CMK (cell line): Measurements from ENCODE around the gene ARHGAP26.
"Not testable (repeated sequence)": the region's sequence is repeated elsewhere in the genome, so short reads cannot be mapped to it uniquely, and the experiment has no call there.

Experiments used
- DNase-seq: peaks from one replicate; pipeline ENCODE4 v3.0.0-alpha.2; 2010; ENCODE audit warnings: low read depth

ARHGAP26 gene

GRCh38 chr5:142931896-142932686 is 161.9 kb downstream of the ARHGAP26 start:
- no peak for DNase-seq

DNA sequence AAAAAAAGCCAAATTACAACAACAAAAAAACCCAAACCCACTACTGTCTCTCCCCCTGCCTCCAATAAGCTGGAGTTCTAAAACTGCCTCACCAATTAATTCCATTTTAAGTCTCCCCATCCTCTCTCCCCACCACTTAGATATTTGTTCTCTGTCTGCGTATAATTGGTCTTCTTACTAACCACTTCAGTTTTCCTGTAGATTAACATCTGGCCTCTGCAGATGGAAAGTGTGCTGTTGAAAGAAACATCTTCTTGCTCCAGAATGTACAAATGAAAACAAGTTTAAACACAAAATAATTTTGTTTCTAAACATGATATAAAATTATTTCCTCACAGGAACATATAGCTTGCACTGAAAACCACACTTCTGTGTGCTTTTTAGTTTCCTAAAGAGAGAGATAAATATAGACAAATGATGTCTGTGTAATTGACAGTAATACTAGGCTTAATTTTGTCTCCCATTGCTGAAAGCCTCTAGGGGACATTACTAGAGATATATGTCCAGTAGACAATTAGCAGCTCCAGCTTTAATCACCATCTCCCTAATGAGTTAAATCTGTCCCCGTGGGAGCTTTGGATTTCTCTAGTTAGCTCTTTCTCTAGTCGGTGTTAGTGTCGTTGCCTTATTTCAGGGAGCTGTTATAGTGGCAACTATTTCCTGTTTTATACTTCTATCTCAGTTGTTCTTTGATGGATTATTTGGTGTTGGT is 164.0 kb downstream of the ARHGAP26 start:
- no peak for DNase-seq

- no peak for DNase-seq
Observed at GRCh38 chr5:142935014-142935413, 164.8 kb downstream of the ARHGAP26 start.

- no peak for DNase-seq
Observed at GRCh38 chr5:142937374-142937773, 167.2 kb downstream of the ARHGAP26 start.

DNA sequence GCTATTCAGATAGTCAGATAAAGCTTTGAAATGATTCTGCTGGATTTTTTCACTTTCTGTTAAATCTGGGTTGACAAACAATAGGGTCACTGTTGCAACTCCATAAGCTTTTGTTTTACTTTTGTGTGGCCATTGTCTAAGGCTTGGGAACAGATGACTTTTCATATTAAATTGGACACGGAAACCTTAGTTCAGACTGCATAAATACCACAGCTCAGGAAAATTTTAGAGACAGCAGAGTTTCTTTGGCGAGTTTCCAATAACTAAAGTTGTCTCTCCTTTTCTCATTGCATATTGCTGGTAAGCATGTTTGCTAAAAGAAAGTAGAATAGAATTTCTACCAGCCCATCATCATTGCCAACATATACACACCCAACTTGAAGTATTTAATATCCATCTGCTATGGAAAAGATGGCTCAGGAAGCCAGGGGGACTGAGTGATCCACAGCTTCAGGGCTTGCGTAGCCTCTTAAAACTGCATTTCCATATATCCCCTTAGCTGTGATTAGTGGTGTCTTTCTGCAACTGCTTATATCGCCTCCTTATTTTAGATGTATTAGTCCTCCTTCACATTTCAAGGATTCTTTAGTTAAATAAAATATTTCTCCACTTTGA is 168.2 kb downstream of the ARHGAP26 start:
- no peak for DNase-seq

DNA sequence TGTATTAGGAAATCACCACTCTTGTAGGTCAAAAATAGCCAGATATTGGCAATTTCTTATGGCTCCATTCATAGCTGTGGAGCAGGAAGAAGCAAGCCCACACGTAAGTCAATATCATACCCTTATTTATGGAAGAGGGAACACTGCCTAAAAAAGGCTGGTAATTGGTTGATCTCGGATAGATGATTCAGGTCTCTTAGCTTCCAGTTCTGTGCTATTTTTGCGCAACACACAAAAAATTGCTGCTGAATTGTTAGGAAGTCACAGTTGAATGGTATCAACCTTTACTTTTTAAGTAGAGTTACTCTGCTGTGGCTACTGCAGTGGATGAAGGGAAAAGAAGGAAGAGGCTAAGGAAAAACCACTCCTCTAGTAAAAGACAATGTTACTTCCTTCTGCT is 168.8 kb downstream of the ARHGAP26 start:
- no peak for DNase-seq

GRCh38 chr5:142939884-142940283 is 169.7 kb downstream of the ARHGAP26 start:
- DNase-seq: no peak

DNA sequence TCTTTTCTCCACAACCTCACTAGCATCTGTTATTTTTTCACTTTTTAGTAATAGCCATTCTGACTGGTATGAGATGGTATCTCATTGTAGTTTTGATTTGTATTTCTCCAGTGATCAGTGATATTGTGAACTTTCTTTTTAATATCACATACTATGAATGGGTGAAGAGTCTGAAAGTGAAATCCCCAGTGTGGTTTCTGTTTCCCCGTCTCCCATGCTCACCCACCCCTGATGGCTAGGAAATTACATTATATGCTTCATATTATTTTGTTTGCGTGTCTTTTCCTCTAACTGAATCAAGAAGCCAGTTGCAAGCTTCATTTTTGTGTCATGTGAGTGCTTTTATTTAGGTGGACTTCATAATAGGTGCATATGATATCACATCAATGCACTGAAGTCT is 171.1 kb downstream of the ARHGAP26 start:
- DNase-seq: no peak

DNA sequence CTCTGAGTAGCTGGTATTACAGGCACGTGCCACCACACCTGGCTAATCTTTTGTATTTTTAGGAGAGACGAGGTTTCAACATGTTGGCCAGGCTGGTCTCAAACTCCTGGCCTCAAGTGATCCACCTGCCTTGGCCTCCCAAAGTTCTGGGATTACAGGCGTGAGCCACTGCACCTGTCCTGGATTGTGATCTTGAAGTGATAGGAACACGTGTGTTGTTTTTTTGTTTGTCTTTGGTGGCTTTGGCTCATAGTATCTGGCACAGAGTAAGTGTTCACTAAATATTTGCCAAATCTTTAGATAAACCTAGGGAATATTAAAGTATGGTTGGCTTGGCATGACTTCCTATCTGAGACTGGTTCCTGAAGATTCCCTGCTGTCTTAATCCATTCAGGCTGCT is 172.7 kb downstream of the ARHGAP26 start:
- no peak for DNase-seq

DNA sequence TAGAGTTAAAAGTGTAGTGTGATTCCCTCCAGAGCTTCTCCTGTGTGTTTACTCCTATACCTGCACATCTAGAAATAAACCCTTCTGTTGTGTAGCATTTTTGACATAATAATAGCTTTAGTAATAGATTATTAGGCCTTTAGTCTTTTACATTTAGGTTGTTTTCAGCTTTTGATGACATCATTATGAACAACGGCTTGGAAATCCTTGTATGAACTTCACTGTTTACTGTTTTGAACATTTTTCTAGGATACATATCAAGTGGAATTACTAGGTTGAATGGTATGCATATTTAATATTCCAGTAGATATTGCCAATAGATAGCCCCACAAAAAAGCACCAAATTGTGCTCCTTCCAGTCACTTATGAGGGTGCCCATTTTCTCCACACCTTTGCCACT is 174.0 kb downstream of the ARHGAP26 start:
- no peak for DNase-seq

- DNase-seq: no peak
Observed at GRCh38 chr5:142945321-142945720, 175.1 kb downstream of the ARHGAP26 start.

GRCh38 chr5:142945845-142946244 is 175.7 kb downstream of the ARHGAP26 start:
- no peak for DNase-seq

DNA sequence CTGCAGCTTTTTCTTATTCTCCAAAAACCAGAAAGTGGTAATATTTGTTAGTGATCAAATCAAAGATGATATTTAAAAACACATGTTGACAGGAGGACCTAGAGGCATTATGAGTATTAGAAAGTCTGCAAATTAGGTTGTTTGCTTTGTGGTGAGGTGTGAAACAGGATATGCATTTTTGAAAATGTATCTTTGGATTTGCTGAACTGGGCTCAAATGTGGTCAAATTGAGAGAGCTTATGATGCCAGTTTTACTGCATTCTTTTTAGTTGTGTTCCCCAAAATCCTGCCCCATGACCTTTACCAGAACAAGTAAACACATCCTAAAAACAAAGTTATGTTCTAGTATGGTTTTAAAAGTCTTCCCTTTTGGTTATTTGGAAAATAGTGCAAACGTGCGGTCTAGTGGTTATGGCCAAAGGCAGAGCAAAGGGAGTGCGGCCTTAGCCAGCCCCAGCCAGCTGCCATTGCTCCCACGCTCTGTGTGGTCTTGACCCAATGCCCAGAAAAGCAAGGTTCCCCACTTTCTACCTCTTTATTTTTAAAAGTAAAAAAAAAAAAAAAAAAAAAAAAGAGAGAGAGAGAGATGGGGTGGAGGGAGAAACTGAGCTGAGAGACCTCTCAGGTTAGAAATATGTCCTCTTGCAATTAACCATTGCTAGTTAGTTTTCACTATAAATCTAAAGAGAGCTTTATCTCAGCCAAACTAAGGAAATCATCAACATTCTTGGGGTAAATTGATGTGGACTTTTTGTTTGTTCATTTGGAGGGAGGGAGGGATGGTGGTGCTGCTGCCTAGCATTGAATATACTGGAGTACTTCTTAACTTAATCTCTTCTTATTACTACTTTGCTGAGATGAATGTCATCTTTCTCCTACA is 176.6 kb downstream of the ARHGAP26 start:
- DNase-seq: no peak

GRCh38 chr5:142947427-142947709 is 177.2 kb downstream of the ARHGAP26 start:
- DNase-seq: no peak

DNA sequence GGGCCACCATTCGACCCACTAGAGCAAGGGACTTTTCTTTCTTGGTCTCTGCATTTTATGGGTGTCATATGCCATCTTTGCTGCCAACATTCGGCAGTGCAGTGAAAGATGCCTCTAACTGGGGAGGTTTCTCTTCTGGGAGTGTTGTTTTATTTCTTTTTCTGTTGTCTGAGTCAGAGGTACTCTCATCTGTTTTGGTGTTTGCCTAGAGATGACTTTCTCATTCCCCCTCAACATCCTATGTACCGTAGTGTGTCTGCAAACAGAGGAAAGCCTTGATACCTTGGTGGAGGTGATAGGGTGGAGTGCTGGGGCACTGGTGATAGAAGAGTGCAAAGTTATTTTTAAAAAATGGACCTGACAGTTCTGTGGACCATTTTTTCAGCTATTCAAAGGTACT is 182.1 kb downstream of the ARHGAP26 start:
- no peak for DNase-seq

DNA sequence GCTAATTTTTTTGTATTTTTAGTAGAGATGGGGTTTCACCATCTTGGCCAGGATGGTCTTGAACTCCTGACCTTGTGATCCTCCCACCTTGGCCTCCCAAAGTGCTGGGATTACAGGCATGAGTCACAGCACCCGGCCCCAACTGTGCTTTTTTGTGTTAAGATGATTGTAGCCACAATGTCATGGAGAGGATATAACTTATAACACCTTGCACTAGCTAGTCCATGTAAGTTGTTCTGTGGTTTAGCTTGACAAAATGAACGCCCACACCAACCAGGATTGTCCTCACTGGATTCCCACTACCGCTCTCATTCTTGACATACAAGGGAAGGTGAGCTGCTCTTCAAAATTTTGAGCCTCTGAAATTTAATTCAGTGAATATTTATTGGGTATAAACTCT is 182.7 kb downstream of the ARHGAP26 start:
- not testable (repeated sequence) for DNase-seq

- no peak for DNase-seq
Observed at GRCh38 chr5:142954455-142954854, 184.3 kb downstream of the ARHGAP26 start.

DNA sequence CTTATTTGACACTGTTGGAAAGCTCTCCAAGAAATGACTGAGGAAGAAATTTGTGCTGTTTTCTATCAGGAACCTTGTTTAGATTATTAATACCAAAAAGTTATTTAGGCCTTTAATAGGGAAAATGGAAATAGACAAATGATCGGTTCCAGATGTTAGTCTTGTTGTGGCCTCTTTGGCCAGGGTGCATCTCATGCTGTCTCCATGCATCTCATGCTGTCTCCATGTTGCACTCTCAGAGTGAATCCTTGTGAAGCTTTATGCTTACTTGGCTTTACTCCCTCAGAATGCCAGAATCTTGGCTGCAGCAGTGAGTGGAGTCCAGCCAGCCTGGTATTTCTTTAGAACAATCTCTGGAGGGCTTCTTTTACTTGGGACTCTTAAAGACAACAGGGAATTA is 185.5 kb downstream of the ARHGAP26 start:
- no peak for DNase-seq

DNA sequence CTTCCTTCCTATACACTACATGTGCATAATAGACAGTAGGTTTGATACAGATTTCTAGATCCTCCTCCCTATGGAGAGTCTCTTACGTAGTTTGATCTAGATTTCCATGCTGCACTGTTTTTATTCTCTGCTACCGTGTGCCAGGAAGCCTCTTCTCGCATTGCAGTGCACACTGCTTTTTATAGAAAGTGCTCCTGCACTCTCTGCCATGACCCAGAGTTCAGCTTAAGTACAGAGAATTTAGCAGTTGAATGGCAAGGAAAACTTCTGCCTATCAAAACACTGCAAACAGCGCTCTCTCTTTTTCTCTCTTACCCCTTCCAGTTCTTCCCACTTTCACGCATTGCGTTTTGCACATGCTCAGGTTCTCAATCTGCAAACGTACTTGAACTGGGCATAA is 187.4 kb downstream of the ARHGAP26 start:
- no peak for DNase-seq

- DNase-seq: no peak
Observed at GRCh38 chr5:142958944-142959682, 188.9 kb downstream of the ARHGAP26 start.
